ENCODE measurements around the gene KIAA1217. TPM values are rescaled to one million over a fixed set of nuclear protein-coding genes. Genes with fewer than 3 reads are reported as not detected.

The KIAA1217 gene
- polyA plus RNA-seq, 2 of the 4 experiments (the other 2 are of a cell fraction): 1.5 to 2.7 TPM

GRCh38 chr10:24223341-24223740 is 14.4 kb downstream of the KIAA1217 start:
- no peak for ATAC-seq
- ChIA-PET POLR2A (no interaction called here), CTCF (no interaction called here)
- DNase-seq (ENCODE audit: low read depth in 1 of 2, low spot score in 1 of 2): no peak
- Histone ChIP-seq H3K4me2 (no peak overlapping the region), H3K9me3 (no peaks in the 10 kb centered on the region), H3K27ac (no peak overlapping the region), H3K4me1 (no peaks in the 10 kb centered on the region), H3K4me3 (no peak overlapping the region)
- WGBS (ENCODE audit: missing lambda C conversion rate): 38% methylated on average over 1 of the region's 1 CpG
- TF ChIP-seq KDM1A (IDR thresholded peaks at IDR 0.05; ENCODE audit: low read depth): no peak
- TF ChIP-seq ESRRA (IDR thresholded peaks at IDR 0.05; ENCODE audit: borderline replicate concordance, low read length): no peak
- TF ChIP-seq MAFK (IDR thresholded peaks at IDR 0.05; ENCODE audit: partially characterized antibody): no peak
- TF ChIP-seq RCOR1 (IDR thresholded peaks at IDR 0.05; ENCODE audit: low read depth, low read length): no peak
- TF ChIP-seq HOXA7 (CRISPR knock-in tag; IDR thresholded peaks at IDR 0.05): no peak
- no peak for TF ChIP-seq NFE2L2 (conservative IDR thresholded peaks at IDR 0.05; ENCODE audit: low read length)
- no peak for TF ChIP-seq HEYL (CRISPR knock-in tag; IDR thresholded peaks at IDR 0.05)
- TF ChIP-seq ZNF302 (CRISPR knock-in tag; IDR thresholded peaks at IDR 0.05): no peak
- TF ChIP-seq POLR2AphosphoS2 (conservative IDR thresholded peaks at IDR 0.05; ENCODE audit: low read length): no peak
- TF ChIP-seq CBX8 (IDR thresholded peaks at IDR 0.05): no peak
- TF ChIP-seq, protein P1, sequence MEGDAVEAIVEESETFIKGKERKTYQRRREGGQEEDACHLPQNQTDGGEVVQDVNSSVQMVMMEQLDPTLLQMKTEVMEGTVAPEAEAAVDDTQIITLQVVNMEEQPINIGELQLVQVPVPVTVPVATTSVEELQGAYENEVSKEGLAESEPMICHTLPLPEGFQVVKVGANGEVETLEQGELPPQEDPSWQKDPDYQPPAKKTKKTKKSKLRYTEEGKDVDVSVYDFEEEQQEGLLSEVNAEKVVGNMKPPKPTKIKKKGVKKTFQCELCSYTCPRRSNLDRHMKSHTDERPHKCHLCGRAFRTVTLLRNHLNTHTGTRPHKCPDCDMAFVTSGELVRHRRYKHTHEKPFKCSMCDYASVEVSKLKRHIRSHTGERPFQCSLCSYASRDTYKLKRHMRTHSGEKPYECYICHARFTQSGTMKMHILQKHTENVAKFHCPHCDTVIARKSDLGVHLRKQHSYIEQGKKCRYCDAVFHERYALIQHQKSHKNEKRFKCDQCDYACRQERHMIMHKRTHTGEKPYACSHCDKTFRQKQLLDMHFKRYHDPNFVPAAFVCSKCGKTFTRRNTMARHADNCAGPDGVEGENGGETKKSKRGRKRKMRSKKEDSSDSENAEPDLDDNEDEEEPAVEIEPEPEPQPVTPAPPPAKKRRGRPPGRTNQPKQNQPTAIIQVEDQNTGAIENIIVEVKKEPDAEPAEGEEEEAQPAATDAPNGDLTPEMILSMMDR (IDR thresholded peaks at IDR 0.05): no peak
- no peak for FAIRE-seq

DNA sequence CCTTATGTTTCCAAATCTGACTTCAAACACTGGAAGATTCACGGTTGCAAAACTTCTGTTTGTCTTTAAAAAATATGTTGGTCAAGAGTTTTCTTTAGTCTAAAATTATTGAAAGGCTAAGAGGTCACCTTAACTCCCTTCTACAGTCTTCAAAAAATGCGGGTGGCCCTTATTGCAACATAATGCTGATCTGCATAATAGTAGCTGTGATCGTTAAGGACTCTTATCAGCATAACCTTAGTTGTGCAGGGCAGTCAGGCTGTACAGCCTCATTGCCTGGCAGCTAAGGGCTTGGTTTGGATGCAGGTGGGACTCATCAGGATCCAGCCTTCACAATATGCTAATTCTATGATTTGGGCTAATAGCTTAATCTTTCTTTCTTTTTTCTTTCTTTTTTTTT is 15.0 kb downstream of the KIAA1217 start:
- TF ChIP-seq ZC3H11A (IDR thresholded peaks at IDR 0.05) (no peak), TFCP2L1 (CRISPR knock-in tag; IDR thresholded peaks at IDR 0.05) (no peak)
- 37% methylated on average over 3 of the region's 3 CpGs for WGBS (ENCODE audit: missing lambda C conversion rate)
- no peak overlapping the region for H3K4me3 ChIP-seq
- no peak for ATAC-seq
- ChIA-PET POLR2A (no interaction called here), CTCF (interaction anchor here (0.6 kb wide), 1 partner anchor 168 kb away, joined by 3 read pairs; no protein-coding TSS in a partner anchor)
- H3K4me2 ChIP-seq: no peak overlapping the region
- FAIRE-seq: no peak
- no peaks in the 10 kb centered on the region for H3K9me3 ChIP-seq
- H3K27ac ChIP-seq: no peak overlapping the region
- DNase-seq (ENCODE audit: low read depth in 1 of 2, low spot score in 1 of 2): no peak
- no peaks in the 10 kb centered on the region for H3K4me1 ChIP-seq

GRCh38 chr10:24228642-24229041 is 19.7 kb downstream of the KIAA1217 start:
- ChIA-PET POLR2A (no interaction called here), CTCF (interaction anchor here (1.0 kb wide), 2 partner anchors 10 to 1070 kb away, joined by 3 read pairs; no protein-coding TSS in a partner anchor)
- FAIRE-seq: no peak
- Histone ChIP-seq H3K27ac (no peak overlapping the region), H3K4me2 (no peak overlapping the region), H3K9me3 (no peaks in the 10 kb centered on the region), H3K4me1 (no peaks in the 10 kb centered on the region), H3K4me3 (no peak overlapping the region)
- WGBS (ENCODE audit: missing lambda C conversion rate): 36% methylated on average over 2 of the region's 2 CpGs
- no peak for ATAC-seq
- DNase-seq (ENCODE audit: low read depth in 1 of 2, low spot score in 1 of 2): no peak
- TF ChIP-seq CBX2 (IDR thresholded peaks at IDR 0.05; ENCODE audit: borderline replicate concordance, low read depth) (no peak), FOSL2 (IDR thresholded peaks at IDR 0.05) (no peak), FOSL2 (CRISPR knock-in tag; IDR thresholded peaks at IDR 0.05) (no peak), USF2 (IDR thresholded peaks at IDR 0.05) (no peak)

DNA sequence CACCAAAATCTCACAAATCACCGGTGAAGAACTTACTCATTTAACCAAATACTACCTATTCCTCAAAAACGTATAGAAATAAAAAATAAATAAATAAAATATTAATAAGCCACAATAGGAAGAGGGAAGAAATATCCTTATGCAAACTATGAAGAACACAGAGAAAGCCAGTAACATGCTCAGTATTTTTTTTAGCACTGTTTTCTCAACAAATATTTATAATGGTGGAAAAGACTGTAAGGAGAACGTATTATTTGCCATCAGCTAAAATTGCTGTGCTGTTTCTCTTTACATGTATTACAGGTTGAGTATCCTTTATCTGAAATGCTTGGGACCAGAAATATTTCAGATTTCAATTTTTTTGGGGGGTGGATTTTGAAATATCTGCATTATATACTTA is 21.0 kb downstream of the KIAA1217 start:
- H3K27ac ChIP-seq: no peak overlapping the region
- DNase-seq (ENCODE audit: low read depth in 1 of 2, low spot score in 1 of 2): no peak
- no peaks in the 10 kb centered on the region for H3K4me1 ChIP-seq
- no peak overlapping the region for H3K4me2 ChIP-seq
- WGBS (ENCODE audit: missing lambda C conversion rate): 47% methylated on average over 3 of the region's 3 CpGs
- ChIA-PET CTCF (no interaction called here), POLR2A (no interaction called here)
- TF ChIP-seq EHMT2 (IDR thresholded peaks at IDR 0.05; ENCODE audit: low read depth) (no peak), USF2 (IDR thresholded peaks at IDR 0.05) (no peak), KDM5A (IDR thresholded peaks at IDR 0.05) (no peak), TP53 (CRISPR knock-in tag; IDR thresholded peaks at IDR 0.05) (no peak)
- no peak overlapping the region for H3K4me3 ChIP-seq
- no peak for ATAC-seq
- FAIRE-seq: no peak
- no peaks in the 10 kb centered on the region for H3K9me3 ChIP-seq
